HG02571 (cell line): ENCODE data around the gene EGFL6.
"Not testable (repeated sequence)": the region's sequence is repeated elsewhere in the genome, so short reads cannot be mapped to it uniquely, and the experiment has no call there.

Source experiments
- ATAC-seq: cut with Tn5 transposase; IDR thresholded peaks from one replicate; pipeline ENCODE4 v1.9.1; 2021; ENCODE audit warnings: mild to moderate bottlenecking, moderate library complexity; ENCODE audit not compliant: unreplicated experiment

EGFL6 gene

DNA sequence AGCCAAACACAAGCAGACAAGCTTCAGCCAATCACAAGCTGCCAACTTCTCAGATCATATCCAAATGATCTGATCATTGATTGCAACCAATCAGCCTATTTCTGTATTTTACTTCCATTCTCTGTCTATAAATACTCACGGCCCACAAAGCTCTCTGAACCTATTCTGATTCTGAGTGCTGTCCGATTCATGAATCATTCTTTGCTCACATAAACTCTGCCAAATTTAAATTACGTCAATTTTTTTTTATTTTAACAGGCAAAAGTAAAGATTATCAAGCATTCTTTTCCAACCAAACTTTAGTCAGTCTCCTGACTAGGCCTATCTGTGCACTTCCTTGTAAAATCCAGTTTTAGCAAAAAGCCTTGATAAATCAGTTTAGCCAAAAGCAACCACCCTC lies 81.7 kb downstream of the EGFL6 start:
- no peak for ATAC-seq

DNA sequence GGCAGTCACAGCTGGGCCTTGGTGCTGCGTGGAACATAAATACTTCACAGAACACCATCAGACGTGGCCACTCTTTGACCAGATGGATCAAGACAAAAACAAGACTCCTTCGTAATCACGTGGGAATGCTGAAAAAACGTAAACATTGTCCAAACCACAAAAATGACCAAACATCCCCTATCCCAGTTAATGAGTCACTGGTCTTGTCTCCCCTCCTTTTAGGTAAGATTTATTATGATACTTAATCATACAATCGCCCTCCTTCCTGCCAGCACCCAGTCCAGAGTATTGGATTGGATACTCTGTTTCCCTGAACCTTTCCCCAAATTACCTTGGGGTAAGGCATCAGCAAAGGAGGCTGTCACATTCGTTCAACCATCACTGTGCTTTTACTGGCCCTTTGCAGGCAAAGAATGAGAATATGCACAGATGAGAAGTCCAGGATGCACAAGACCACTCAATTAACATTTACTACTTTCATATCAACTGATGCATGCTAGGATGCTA lies 82.9 kb downstream of the EGFL6 start:
- no peak for ATAC-seq

DNA sequence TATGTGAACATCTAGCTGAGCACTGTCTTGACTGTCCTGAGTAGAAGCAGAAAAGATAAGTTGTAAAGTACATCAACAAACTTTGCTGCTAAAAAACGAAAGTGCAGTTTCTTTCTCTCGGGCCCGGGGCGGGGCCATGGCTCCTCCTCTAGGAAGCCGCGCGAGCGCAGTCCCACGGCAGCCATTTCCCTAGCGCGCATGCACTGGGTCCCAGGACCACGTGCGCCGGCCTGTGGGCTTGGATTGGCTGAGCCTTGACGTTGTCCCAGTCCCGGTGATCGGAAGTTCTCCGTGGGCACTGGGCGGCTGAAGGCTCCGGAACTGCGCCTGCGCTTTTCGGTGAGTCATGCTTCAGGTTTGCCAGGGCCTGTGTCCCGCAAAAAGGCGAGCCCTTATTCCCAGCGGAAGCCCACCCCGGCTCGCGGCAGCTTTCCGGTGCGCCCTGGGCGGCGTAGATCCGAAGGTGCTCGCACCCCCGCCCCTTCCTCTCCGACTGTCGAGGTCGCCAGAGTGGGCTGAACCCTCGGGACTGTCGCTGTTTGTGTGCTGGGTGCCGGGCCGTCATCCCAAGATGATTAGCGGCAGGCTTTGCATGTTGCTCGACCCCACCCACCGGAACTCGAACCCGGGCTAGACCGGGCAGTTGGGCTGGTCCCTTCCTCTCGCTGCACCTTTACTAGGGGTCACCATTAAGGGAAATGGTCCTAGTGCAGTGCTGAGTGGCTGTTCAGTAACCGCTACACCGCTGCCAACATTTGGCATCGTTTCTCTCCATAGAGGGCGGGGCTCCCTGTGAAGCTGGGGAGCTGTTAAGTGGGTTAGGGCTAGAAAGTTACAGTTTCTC lies 83.7 kb downstream of the EGFL6 start, which contains the start of gene TCEANC:
TCEANC (plus strand) TSS at position 292 of the 844 bp plus-strand sequence. CDS start 9,368 bp downstream, outside the sequence.
- ATAC-seq = peak; percentile 94

DNA sequence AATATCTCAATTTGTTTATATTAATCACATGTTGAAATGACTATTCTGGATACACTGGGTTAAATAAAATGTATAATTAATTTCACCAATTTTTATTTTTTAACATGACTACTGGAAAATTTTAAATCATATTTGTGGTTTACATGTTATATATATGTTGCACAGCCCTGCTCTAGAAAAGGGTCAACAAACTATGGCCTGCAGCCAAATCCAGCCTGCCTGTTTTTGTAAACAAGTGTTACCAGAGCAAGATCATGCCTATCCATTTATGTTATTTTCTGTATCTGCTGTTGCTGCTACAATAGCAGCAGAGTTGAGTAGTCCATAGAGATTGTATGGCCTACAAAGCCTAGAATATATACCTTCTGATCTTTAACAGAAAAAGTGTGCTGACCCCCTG lies 84.7 kb downstream of the EGFL6 start:
- no peak for ATAC-seq

DNA sequence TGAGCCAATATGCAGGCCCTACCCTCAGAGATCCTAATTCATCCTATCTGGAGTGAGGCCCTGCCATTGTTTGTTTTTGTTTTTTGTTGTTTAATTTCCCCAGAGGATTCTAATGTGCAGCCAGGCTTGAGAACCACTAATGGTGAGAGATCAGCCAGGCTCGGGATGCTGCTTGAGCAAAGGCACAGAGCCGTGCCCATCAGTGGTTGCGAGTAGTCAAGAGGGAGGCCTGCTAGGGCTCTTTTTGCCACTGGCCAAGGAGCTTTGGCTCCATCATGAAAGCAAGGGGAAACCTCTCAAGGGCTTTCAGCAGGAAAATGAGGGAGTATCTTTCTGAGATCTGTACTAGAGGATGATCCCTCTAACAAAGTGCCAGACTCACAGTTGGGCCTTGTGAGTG lies 86.3 kb downstream of the EGFL6 start:
- ATAC-seq = no peak

DNA sequence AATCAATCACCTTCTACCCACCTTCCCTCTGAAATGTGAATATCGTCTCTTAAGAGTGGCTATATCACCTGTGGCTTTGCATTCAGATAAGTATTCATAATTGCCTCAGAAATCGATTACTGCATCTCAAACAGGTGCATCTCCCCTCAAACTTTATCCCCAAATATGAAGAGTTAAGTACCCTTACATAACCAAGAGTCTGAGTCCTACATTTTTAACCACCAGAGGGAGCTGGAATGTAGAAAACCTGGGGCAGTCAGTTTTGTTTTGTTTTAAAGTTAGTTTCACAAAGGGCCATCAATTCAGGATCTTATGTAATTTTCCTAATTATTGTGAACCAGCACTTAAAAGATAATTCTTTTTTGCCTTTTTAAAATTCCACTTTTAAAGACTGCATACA lies 89.2 kb downstream of the EGFL6 start:
- ATAC-seq = no peak

DNA sequence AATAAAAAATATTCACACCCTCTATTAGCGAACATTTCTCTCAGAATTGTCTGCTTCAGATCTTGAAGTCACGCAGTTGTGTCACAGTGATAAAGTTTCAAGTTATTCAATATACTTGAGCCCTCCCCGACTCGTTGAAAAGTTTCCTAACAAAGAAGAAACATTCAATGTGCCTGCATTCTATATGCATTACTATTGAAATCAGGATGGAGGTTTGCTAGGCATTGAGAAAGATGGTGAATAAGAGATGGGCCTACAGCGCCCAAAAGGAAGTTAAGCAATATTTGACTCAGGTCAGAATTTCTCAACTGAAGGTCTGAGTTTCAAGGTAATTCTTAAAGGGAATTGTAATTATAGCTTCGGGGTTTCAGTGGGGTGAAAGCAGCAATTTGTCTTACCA lies 89.7 kb downstream of the EGFL6 start:
- no peak for ATAC-seq

DNA sequence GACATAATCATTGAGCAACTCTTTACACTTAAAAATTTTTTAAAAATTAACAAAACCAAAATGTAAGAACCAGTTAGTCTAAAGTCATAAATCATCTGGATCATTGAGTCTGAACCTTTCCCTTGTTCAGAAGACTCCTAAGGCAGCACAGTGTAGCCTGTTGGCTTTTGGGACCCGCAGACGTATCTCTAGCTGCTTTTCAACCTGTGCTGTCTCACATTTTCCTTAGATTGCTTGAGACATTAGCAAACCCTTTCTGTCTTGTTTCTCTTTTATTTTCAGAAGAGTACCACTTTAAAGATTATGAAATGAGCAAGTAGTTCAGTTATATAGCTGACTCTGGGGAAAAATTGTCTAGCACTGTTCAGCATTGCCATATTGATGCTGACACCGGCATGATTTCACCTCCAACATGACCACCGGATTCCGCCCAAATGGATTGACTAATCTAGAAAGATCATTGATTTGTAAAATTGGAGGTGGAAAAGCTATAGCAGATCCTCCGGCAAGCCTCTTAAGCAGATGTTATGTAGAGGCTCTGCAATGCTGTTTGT lies 92.4 kb downstream of the EGFL6 start:
- ATAC-seq = no peak

DNA sequence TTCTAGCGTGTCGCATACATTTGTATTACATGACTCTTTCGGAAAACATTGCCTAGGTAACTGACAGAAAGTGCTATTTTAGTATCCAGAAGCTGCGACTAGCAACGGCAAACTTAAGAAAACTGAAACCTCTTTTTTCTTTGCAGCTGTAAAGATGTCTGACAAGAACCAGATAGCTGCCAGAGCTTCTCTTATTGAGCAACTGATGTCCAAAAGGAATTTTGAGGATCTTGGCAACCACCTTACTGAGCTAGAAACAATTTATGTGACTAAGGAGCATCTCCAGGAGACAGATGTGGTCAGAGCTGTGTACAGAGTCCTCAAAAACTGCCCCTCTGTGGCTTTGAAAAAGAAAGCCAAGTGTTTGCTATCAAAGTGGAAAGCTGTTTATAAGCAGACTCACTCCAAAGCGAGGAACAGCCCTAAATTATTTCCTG lies 93.0 kb downstream of the EGFL6 start:
- no peak for ATAC-seq

DNA sequence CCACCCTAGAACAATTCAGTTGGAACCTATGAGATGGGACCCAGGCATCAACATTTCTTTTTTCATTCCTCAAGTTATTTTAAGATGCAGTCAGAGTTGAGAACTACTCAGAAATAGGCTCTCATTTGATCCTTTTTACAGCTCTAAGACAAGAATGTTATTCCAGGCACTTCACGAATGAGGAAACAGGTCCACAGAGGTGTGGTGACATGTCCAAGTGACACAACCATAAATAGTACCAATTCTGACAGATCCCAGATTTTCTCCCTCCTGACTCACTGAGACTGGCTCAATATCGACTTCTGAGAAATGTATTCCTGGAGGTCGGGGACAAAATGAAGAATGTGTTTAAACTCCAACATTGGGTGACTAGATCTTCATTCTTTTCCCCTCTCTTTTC lies 94.6 kb downstream of the EGFL6 start:
- no peak for ATAC-seq

DNA sequence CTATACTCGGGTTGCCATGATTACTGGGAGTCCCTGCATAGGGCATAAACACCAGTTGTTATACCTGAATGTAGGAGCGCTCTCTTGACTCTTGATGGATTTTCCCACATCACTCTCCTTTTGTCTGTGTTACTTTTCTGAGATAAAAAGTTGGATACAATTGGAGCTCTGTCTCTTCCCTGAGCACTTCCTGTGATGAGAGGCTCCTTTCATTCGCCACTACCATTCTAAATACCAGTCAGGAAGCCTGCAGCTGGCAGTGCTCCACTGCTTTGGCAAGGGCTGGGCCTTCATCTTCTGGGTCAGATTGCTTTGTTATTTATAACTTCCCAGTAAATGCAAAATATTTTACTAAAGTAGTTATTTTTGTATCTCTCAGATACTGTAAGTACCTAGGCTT lies 97.4 kb downstream of the EGFL6 start:
- no peak for ATAC-seq

DNA sequence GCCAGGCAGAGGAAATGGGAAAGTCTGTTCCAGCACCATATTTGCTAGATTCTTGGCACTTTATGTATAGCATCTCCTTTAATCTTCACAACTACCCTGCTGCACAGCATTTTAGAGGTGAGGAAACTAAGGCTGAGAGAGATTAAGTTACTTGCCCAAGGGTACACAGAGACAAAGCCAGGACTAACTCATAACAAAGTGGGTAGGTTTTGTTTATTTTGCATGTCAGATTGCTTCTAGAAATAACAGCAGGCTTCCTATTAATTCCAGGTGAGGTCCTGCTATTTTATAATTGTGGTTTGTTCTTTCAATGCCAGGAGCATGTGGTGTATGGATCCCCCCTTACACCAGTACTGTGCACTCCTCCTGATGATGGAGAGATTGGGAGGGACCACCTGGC lies 98.5 kb downstream of the EGFL6 start:
- ATAC-seq = no peak

DNA sequence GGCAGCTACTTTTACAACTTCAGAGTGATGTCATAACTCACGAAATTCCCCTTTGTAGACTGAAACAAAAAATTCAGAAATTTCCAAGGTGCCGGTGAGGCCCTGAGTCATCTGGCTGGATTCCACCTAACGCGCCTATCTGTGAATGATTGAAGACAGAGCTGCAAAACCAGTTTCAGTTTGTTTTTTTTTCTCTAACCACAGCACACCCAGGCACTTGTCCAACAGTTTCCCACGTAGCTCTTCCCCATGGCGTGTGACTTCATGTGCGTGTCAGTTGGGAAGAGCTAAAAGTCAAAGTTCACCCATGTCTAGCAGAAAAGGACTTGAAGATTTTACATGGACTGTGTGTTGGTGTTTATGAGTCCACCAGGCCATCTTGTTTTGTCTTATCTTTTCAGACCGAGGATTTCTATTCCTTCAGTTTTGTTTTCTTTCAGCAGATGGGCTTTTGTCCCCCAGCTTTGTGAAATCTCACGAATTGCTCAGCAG lies 99.9 kb downstream of the EGFL6 start:
- peak; percentile 65 for ATAC-seq

DNA sequence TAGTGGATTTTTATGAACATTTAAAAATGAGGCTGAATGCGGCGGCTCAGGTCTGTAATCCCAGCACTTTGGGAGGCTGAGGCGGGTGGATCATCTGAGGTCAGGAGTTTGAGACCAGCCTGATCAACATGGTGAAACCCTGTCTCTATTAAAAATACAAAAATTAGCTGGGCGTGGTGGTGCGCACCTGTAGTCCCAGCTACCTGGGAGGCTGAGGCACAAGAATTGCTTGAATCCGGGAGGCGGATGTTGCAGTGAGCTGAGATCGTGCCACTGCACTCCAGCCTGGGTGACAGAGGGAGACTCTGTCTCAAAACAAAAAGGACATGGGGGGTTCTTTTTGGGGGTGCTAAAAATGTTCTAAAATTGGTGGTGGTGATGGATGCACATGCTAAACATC lies 100.4 kb downstream of the EGFL6 start:
- ATAC-seq = not testable (repeated sequence)

DNA sequence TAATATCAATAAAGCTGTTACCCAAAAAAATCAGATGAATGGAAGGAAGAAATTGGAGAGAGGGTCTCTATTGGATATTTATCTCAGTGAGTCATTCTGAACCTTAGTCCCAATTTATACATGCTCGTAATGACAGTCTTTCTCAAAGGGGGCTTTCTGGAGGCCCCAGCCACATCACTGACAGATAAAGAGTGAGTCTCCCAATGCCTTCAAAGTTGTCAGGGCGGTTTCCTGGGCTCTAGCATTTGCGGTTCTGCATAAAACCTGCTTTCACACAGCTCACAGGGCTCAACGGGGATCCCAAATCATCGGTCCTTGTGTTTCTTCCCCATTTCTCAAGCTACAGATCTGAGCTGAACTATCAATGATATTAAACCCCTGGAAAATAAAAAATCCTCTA lies 100.8 kb downstream of the EGFL6 start:
- no peak for ATAC-seq

DNA sequence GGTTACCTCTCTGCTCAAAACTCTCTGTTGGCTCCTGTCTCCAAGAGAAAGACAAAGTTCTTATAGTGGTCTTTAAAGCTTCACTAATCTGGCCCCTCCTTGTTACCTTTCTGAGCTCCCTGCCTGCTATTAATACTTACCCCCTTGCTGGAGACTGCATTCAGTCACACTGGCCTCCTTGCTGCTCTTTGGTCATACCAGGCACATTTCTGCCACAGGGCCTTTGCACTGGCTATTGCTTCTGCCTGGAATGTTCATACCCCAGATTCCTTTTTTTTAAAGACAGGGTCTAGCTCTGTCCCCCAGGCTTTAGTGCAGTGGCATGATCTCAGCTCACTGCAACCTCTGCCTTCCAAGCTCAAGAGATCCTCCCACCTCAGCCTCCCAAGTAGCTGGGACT lies 103.6 kb downstream of the EGFL6 start:
- no peak for ATAC-seq

DNA sequence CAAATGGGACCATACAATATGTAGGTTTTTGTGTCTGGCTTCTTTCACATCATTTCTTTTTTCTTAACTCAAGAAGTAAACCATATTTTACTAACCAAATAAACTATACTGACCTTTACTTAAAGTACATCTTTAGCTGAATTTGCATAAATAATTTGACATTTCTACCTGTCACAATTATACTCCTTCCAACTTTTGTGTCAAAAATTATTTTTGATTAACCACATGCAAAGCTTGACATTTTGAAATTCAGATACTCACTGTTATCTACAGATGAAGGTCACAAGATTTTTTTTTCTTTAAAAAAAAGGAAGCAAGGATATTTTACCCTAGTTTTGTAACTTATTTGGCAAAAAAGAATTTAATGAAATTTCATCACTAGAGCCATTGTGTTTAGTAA lies 107.5 kb downstream of the EGFL6 start:
- no peak for ATAC-seq

DNA sequence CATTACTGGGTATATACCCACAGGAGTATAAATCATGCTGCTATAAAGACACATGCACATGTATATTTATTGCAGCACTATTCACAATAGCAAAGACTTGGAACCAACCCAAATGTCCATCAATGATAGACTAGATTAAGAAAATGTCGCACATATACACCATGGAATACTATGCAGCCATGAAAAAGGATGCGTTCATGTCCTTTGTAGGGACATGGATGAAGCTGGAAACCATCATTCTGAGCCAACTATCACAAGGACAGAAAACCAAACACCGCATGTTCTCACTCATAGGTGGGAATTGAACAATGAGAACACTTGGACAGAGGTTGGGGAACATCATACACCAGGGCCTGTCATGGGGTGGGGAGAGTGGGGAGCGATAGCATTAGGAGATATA lies 110.3 kb downstream of the EGFL6 start:
- not testable (repeated sequence) for ATAC-seq

DNA sequence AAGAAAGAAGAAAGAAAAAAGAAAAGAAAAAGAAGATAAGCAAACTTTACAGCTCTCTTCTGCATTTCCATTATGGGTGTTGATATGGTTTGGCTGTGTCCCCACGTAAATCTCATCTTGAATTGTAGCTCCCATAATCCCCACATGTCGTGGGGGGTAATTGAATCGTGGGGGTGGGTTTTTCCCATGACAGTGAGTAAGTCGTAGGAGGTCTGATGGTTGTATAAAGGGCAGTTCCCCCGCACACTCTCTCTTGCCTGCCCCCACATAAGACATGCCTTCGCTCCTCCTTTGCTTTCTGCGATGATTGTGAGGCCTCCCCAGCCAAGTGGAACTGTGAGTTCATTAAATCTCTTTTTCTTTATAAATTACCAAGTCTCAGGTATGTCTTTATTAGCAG lies 112.2 kb downstream of the EGFL6 start:
- no peak for ATAC-seq
